GM12878 (cell line): ENCODE data around the gene HOXB3.

Source experiments
- EP300 ChIP-seq, 2 experiments: fragments of 150-350 bp in 1 of 2; IDR thresholded peaks; 2 replicates each; pipeline ENCODE4 v1.6.1; 2011 to 2012; ENCODE audit warnings: low read depth in 2 of 2, low read length in 2 of 2, borderline replicate concordance in 1 of 2, improper control_type of control experiment in 1 of 2, inconsistent platforms in 1 of 2; ENCODE audit not compliant: control insufficient read depth in 1 of 2
- RAD51 ChIP-seq: fragments of 450-650 bp; IDR thresholded peaks from 2 replicates; pipeline ENCODE4 v1.6.1; 2016; ENCODE audit warnings: moderate library complexity, mild to moderate bottlenecking, inconsistent platforms
- TAF1 ChIP-seq: IDR thresholded peaks from 2 replicates; pipeline ENCODE4 v1.6.1; 2011; ENCODE audit warnings: mild to moderate bottlenecking, low read depth, low read length, borderline replicate concordance
- YY1 ChIP-seq: IDR thresholded peaks from 2 replicates; pipeline ENCODE4 v1.6.1; 2011; ENCODE audit warnings: low read depth, mild to moderate bottlenecking, low read length

DNA sequence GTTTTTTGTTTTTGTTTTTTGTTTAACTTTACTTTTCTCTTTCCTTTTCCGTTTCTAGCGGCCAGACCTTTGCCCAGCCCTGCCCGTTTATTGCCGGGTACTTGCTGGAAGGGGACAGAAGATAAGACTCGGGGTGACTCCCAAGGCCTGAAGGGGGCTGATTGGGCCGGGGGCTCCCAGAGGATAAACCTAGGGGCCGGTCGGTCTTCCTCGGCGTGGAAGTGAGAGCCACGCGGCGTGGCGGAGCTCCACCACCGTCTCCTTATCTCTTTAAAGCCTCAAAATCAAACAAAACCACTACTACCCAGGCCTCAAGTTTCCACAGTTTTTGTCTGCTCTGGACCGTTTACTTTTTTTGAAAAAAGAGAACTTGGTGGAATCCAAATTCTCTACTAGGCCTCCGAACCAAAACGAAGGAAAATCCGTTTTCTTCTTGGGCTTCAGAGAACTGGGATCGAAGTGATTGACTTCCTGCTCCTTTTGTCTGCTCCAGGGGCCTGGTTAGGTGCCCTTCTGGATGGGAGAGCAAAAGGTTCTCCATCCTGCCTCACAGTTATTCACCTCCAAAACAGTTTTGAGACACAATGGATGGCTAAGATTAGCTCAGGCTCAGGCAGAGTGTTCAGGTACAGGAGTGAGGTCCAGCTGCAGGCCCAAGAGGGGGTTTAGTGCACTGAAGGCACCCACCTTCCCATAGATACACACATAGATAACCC is 44.6 kb upstream of the HOXB3 start:
- TF ChIP-seq EP300 (IDR thresholded peaks at IDR 0.05; ENCODE audit: borderline replicate concordance in 1 of 2, control insufficient read depth in 1 of 2, low read depth in 2 of 2, low read length in 2 of 2) (no peak), YY1 (no peak), RAD51 (no peak), TAF1 (no peak)
